ENCODE measurements around the gene DPY19L2.
A peak's percentile ranks its signal among the peaks of the same experiment; 100 is the strongest.
"Not testable (repeated sequence)": the region's sequence is repeated elsewhere in the genome, so short reads cannot be mapped to it uniquely, and the experiment has no call there.

Gene DPY19L2

DNA sequence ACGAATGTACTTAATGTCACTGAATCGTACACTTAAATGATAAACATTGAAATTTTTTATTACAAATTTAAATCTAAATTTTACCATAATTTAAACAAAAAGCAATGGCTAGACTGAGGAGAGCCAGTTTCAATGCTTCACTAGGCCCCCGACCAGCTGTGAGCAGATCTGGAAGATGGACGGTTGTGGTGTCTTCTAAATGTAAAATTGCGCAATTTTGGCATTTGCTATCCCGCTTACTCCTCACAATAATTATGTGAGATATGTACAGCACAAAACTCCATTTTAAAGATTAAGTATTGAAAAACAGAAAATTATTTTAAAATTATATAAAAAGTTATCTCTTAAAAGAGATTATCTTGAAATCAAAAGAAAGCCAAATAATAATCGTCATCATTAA is 5.3 kb downstream of the DPY19L2 start:
- not testable (repeated sequence) for DNase-seq (ENCODE audit: low read depth)

DNA sequence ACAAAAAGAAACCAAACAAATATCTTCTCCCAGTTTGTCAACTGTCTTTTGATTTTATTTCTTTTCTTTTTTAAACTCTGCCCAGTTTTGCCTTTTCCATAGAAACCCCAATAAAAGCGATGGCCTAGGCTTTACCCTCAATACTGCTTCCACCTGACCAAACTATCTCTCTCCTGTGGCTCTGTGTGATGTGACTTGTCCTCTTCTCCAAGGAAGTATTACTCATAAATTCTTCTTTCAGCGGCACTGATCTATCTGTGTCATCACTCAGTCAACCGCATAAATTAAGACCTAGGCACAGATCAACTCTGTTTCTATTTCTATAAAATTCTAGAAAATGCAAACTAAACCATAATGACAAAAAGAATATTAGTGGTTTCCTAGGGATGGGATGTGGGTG is 9.8 kb downstream of the DPY19L2 start:
- not testable (repeated sequence) for DNase-seq (ENCODE audit: low read depth)

DNA sequence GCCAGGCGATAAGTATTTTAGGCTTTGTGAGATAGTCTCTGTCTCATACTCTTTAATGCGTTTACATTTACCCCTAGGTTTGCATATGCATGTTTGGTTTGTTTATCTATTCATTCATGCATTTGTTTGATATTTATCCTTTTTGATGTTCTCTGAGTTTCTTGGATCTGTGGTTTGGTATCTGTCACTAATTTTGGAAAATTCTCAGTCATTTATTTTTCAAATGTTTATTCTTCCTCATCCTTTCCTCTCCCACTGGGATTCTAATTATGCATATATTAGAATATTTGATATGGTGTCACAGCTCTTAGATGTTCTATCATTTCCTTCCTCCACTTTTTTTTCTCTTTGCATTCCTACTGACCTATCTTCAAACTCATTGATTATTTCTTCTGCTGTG is 11.9 kb downstream of the DPY19L2 start:
- not testable (repeated sequence) for DNase-seq (ENCODE audit: low read depth)

DNA sequence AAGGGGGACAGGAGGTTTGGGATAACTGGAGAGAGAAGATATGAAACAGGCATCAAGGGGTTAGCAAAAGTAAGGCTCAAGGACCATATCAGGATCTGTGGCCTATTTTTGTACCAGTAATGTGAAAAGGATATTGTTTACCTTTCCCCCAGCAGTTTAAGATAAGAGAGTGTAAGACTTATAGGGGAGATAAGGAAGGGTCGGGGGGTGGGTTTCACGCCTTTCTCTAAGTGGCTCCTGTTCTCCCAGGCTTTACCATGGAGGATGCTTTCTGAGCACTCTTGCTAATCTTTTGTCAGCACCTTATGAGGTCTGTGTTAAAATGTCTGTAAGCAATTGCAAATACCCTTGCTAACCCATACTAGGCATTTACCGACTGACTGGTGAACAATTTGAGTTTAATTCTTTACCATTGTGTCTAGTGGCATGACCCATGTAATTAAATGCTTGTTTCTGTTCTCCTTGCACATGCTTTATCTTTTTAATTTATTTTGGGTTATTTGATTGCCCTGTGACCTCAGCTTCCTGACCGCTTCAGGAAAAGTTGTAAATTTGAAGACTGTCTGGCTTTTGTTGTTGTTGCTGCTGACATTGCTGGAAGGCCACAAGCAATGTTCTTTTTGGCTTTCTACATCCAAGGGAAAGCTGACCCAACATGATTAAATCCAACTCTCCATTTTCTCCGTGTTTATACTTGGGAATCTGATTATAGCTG is 12.6 kb downstream of the DPY19L2 start:
- DNase-seq (ENCODE audit: low read depth): not testable (repeated sequence)

DNA sequence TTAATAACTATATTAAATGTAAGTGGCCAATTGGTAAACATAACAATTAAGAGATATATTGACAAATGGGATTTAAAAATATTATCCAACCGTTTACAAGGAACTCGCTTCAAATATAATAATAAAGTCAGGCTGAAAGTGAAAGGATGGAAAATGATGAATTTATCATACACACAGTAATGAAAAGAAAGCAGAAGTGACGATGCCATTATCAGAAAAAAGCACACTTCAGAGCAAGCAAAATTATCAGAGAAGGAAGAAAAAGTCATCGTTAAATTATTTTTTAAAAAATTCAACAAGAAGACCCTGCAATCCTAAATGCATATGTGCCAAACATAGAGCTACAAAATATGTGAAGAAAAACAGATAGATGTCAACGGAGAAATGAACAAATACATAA is 13.8 kb downstream of the DPY19L2 start:
- not testable (repeated sequence) for DNase-seq (ENCODE audit: low read depth)

DNA sequence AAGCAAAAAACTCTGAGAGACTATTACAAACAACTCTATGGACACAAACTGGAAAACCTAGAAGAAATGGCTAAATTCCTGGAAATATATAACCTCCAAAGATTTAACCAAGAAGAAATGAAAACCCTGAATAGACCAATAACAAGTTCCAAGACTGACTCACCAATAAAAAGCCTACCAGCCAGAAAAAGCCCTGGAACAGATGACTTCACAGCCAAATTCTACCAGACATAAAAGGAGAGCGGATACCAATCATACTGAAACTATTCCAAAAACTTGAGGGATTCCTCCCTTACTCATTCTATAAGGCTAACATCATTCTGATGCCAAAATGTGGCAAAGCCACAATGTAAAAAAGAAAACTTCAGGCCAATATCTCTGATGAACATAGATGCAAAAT is 18.8 kb downstream of the DPY19L2 start:
- DNase-seq (ENCODE audit: low read depth): peak; percentile 18

DNA sequence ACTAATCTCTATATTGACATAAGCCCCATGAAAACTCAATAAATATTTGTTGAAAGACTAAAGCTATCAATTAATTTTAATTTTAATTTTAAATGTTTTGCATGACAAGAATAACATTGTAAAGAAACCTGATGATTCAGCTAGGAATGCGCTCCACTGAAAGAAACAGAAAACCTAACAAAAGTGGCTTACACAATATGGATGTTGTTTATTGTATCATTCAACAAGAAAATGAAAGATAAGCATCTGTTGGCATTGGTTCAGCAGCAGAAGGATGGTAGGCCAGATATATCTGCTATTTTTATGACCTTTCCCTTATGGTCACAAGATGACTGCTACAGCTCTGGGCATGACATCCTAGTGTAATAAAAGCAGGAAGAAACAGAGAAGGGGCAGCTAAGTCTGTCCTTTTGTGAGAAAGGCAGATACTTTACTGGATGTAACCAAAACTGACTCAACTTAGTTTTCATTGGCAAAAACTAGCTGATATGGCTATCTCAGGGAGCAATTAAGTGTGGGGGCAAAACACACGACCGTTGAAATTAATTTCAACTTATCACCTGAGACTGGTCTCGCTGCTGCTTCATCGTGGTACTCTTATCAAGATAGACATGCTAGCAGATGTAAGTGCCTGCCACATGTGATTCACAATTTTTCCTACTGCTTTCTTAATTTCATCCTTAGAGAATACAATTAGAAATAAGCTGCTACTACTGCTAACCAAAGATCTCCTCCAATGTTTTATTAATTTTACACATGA is 24.7 kb downstream of the DPY19L2 start:
- DNase-seq (ENCODE audit: low read depth): not testable (repeated sequence)

DNA sequence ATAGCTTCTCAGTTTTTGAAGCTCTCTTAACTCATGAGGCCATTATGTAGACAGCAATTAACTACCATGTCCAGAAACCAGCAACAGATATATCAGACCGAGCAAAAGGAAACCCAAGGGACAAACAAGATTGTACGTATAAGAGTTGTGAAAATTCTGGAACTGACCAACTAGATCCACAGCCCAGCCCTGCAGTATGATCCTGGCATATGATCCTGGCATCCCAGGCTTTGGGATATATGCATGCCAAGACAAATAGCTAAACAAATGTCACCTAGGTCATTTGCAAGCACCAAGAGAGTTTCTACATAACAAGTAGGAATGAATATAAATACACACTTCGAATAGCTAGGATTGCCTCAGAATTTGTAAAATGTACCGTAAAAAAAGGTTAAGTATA is 44.0 kb downstream of the DPY19L2 start:
- not testable (repeated sequence) for DNase-seq (ENCODE audit: low read depth)

DNA sequence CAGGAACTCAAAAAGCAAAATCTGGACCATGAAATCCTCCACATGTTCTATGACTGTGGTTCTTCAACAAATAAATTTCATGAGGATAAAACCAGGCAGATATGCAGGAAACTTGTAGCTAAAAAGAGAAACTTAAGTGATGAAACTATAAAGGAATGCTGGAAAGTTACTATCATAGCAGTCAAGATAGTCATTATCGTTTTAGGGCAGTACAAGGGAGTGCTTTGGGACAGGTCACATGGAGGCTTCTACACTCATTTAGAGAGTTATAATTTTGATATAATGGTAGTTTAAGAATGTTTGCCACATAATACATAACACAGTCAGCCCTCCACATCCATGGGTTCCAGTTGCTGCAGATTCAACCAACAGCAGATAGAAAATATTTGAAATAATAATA is 52.7 kb downstream of the DPY19L2 start:
- DNase-seq (ENCODE audit: low read depth): not testable (repeated sequence)

DNA sequence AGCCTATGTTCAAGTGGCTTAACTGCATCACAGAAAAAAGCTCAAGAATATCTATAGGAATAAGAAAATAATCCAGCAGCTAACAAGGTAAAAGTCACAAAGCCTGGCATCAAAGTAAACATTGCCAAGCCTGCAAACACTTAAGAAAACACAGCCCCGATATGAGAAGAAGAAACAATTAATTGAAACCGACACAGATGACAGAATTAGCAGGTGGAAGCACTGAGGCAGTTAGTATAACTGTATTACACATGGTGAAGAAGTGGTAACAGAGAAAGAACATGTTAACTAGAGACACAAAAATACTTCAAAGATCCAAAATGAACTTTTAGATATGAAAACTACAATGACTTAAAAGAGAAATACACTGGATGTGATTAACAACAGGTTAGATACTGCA is 57.0 kb downstream of the DPY19L2 start:
- DNase-seq (ENCODE audit: low read depth): not testable (repeated sequence)

DNA sequence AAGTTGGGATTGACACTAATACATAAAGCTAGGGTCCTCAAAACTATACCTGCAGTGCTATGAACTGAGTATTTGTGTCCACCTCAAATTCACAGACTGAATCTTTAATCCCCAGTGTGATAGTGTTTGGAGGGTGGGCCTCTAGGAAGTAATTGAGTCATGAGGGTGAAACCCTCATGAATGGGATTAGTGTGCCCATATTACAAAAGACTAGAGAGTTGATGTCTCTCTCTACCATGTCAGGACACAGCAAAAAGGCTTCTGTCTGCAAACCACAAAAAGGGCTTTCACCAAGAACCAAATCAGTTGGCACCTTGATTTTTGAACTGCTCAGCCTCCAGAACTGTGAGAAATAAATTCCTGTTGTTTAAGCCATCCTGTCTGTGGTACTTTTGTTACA is 59.0 kb downstream of the DPY19L2 start:
- not testable (repeated sequence) for DNase-seq (ENCODE audit: low read depth)

DNA sequence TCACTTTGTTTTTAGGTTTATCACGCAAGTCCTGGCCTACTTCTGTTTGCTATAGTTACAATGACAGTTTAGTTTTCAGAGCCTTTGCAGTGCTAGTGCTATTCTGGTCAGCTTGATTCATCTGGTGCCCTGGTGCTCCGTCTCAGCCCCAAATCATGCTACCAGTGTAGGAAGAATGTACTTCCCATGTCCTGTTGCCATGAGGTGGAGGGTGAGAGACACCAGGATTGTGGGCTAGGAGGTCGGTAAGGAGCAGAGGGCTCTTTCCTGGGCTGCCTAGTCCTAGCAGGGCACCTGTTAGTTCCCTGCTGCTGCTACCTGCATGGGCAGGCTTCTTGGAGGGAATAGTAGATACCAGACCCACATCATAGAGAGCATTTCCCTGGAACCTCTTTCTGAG is 63.3 kb downstream of the DPY19L2 start:
- not testable (repeated sequence) for DNase-seq (ENCODE audit: low read depth)

DNA sequence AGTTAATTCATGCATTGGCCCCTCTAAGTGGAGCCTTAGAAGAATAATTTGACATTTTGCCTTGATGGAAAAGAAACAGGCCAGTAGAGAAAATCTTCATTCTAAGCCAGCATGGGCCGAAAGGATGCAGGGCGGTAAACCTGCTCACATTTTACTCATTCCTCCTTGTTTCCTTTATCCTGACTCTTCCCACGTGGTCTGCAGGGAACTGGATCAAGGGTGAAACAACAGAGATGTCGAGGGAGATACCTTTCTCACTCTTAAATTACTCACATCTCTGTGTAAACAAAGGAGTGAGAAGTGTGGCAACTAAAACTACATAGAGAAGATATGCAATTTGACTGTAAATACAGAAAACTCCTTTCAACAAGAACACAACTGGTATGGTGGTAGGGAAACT is 73.5 kb downstream of the DPY19L2 start:
- DNase-seq (ENCODE audit: low read depth): not testable (repeated sequence)

DNA sequence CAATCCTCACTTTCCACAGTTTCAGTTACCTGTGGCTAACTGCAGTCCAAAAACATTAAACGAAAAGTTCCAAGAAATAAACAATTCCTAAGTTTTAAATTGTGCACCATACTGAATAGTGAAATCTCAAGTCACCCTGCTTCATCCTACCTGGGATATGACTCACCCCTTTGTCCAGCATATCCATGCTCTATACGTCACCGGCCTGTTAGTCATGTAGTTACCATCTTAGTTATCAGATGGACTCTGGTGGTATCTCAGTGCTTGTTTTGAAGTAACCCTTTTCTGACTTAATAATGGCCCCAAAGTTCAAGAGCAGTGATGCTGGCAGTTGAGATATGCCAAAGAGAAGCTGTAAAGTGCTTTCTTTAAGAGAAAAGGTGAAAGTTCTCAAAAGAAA is 83.9 kb downstream of the DPY19L2 start:
- DNase-seq (ENCODE audit: low read depth): not testable (repeated sequence)

DNA sequence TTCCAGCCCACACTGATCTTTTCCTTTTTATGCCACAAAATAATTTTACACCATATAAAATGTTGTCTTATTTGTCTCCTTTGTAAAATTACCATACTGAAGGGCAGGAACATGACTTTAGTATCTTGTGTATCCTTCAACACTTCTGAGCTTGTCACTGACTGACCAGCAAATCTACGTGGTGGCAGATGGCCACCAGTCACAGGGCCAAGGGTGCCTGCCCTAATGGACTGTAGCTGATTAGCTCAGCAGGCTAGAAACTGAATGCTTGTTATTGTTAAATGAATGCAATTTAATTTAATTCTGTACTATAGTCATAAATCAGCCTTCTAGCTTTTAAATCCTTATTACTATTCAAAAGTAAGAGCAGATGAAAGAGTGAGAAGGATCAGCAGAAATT is 85.0 kb downstream of the DPY19L2 start:
- not testable (repeated sequence) for DNase-seq (ENCODE audit: low read depth)

DNA sequence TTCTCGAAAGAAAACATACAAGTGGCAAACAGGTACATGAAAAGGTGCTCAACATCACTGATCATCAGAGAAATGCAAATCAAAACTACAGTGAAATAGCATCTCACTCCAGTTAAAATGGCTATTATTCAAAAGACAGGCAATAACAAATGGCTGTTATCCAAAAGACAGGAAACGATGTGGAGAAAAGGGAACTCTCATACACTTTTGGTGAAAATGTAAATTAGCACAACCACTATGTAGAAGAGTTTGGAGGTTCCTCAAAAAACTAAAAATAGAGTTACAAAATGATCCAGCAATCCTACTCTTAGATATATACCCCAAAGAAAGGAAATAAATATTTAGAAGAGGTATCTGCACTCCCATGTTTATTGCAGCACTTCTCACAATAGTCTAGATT is 90.7 kb downstream of the DPY19L2 start:
- not testable (repeated sequence) for DNase-seq (ENCODE audit: low read depth)

DNA sequence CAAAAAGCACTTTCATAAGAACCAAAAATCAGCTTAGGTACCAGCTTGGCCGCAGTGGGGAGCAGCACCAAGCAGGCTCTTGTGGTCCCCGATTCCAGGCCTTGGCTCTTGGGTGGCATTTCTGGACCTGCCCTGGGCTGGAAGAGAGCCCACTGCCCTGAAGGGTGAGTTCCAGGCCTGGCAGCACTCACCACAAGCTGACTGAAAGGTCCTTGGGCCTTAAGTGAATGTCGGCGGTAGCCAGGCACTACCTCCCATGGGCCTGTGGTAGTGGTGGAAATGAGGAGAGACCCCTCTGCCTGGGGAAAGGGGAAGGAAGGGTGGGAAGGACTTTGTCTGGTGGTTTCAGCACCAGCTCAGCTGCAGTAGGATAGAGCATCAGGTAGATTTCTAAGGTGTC is 96.3 kb downstream of the DPY19L2 start:
- not testable (repeated sequence) for DNase-seq (ENCODE audit: low read depth)

DNA sequence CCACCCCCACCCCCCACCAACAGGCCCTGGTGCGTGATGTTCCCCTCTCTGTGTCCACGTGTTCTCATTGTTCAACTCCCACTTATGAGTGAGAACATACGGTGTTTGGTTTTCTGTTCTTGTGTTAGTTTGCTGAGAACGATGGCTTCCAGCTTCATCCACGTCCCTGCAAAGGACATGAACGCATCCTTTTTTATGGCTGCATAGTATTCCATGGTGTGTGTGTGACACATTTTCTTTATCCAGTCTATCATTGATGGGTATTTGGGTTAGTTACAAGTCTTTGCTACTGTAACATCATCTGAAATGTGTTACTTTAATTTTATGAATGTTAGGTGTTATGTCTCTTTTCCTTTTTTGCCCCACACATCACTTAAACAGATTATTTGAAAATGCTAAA is 109.8 kb downstream of the DPY19L2 start:
- DNase-seq (ENCODE audit: low read depth): not testable (repeated sequence)

DNA sequence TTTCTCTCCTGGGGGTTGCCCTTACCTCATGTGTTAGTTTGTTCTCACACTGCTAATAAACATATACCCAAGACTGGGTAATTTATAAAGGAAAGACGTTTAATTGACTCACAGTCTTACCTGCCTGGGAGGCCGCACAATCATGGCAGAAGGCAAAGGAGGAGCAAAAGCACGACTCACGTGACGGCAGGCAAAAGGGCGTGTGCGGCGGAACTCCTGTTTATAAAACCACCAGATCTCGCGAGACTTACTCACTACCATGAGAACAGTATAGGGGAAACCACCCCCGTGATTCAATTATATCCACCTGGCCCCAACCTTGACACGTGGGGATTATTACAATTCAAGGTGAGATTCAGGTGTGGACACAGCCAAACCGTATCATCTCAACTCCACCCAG is 116.9 kb downstream of the DPY19L2 start:
- not testable (repeated sequence) for DNase-seq (ENCODE audit: low read depth)

DNA sequence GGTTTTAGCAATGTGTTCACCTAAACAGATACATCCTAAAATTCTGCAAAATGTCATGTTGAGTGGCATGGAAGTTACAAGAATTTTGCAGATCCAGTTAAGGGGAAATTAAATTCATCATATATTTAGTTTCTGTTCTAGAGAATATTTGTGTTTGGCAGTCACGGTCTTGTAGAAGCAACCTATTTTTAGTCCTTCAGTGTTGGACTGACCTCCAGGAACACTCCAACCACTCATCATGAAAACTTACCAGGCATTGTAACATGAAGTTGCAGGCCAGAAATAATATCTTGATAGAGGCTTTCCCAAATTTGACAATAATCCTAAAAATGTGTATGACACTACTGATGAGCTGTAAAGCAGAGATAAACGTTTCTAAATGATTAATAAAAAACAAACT is 119.3 kb downstream of the DPY19L2 start:
- not testable (repeated sequence) for DNase-seq (ENCODE audit: low read depth)

DNA sequence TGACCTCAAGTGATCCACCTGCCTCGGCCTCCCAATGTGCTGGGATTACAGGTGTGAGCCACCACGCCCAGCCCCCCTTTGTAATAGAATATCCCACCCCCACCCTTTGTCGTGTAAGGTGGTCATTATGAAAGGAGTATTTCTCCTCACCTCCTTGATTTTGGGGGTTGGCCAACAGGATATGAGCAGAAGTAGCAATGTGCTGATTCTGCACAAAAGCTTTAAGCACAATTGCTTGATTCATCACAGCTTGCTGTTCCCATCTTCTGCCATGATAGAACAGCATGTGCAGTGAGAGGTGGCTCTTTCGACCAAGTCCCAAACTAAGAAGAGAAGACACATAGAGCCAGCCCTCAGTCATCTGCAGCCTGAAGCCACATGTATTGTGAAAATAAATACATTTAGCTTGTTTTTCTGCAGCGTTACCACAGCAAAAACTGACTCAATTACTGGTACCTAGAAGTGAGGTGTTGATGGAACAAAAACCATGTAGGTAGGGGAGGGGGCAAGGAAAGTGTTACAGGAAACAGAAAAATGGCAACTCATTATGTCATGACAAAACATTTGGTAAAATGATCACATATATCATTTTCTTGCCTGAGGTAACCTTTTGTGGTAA is 122.9 kb downstream of the DPY19L2 start:
- DNase-seq (ENCODE audit: low read depth): not testable (repeated sequence)

DNA sequence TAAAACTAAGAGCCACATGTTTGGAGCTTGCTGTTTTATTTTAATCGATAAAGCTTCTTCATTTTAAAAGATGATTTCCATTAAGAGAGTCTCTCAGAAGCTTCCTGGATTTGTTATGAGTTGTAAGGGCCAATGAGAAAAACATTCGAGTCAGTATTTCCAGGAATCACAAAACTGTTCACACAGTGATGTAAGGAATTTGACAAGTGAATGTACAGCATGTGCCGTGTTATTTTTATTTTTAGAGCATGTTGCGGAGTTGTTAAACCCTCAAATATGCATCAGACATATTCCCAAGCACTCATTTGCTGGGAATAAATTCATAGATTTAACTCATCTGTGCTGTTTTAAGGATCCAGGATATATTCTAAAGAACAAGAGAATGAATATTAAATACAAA is 129.6 kb downstream of the DPY19L2 start:
- DNase-seq (ENCODE audit: low read depth): not testable (repeated sequence)

DNA sequence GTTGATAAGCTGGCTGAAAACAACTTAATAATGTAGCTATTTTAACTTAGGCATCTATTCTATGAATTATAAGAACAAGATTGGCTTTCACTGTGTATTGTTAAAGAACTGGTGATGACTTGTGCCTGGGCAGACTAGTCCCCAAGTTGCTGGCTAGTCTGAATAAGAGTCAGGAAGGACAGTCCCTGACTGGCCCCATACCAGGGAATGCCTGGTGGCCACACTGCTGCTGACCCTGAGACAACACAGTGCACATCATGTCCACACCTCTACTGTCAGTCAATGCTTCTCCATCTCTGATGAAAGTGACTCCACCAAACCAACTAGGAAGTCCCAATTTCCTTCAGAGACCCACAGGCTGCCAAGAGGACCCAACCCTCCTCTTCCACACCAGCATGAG is 130.5 kb downstream of the DPY19L2 start:
- not testable (repeated sequence) for DNase-seq (ENCODE audit: low read depth)

Measured in stromal cell of bone marrow (primary cell).